Left hindlimb (tissue), 1 donor: ENCODE data around the gene CCDC159.
"Not testable (repeated sequence)": the region's sequence is repeated elsewhere in the genome, so short reads cannot be mapped to it uniquely, and the experiment has no call there.

ENCODE experiments used
- DNase-seq: peaks from one replicate; pipeline ENCODE4 v3.0.0-alpha.2; 2018

Gene CCDC159

GRCh38 chr19:11367528-11367927 is 21.2 kb downstream of the CCDC159 start:
- no peak for DNase-seq

GRCh38 chr19:11370744-11371143 is 24.4 kb downstream of the CCDC159 start:
- DNase-seq = no peak

GRCh38 chr19:11373166-11373884 is 27.0 kb downstream of the CCDC159 start:
- DNase-seq = no peak

GRCh38 chr19:11373885-11374432 is 27.6 kb downstream of the CCDC159 start:
- DNase-seq = no peak

GRCh38 chr19:11374433-11375142 is 28.3 kb downstream of the CCDC159 start, which contains the start of gene SWSAP1:
Gene SWSAP1 (plus strand): TSS chr19:11374666. CDS start chr19:11374681, 15 bp downstream.
- DNase-seq = peak; percentile 99

GRCh38 chr19:11375143-11375948 is 29.0 kb downstream of the CCDC159 start:
- DNase-seq = no peak

GRCh38 chr19:11377237-11377636 is 30.9 kb downstream of the CCDC159 start:
- DNase-seq = no peak

- DNase-seq = no peak
These were observed 31.4 kb downstream of the CCDC159 start for GRCh38 chr19:11377756-11378155.

- DNase-seq = peak; percentile 36
These were observed 32.2 kb downstream of the CCDC159 start for GRCh38 chr19:11378319-11379189.

- not testable (repeated sequence) for DNase-seq
These were observed 33.0 kb downstream of the CCDC159 start for GRCh38 chr19:11379269-11379845.

GRCh38 chr19:11379857-11380350 is 33.6 kb downstream of the CCDC159 start:
- no peak for DNase-seq

GRCh38 chr19:11380653-11381537 is 34.6 kb downstream of the CCDC159 start:
- peak; percentile 96 for DNase-seq

- DNase-seq = no peak
These were observed 36.8 kb downstream of the CCDC159 start for GRCh38 chr19:11382898-11383705.

GRCh38 chr19:11383706-11384048 is 37.4 kb downstream of the CCDC159 start:
- DNase-seq = no peak

GRCh38 chr19:11384778-11385129 is 38.4 kb downstream of the CCDC159 start:
- DNase-seq = no peak

GRCh38 chr19:11387162-11388034 is 41.1 kb downstream of the CCDC159 start:
- no peak for DNase-seq

GRCh38 chr19:11390359-11390758 is 44.0 kb downstream of the CCDC159 start:
- no peak for DNase-seq

- no peak for DNase-seq
These were observed 44.8 kb downstream of the CCDC159 start for GRCh38 chr19:11390933-11391680.
